Thoracic aorta (tissue), 2 donors: ENCODE measurements around the gene POLR2A. TPM values are rescaled to one million over a fixed set of nuclear protein-coding genes. Genes with fewer than 3 reads are reported as not detected.

Experiments used
- ATAC-seq: fragments of 150-250 bp; one replicate; pipeline ENCODE4 v1.8.0; 2017; ENCODE audit warnings: low read depth; ENCODE audit not compliant: insufficient number of reproducible peaks, low FRiP score
- DNase-seq: peaks from one replicate; pipeline ENCODE4 v3.0.0-alpha.2; 2020; ENCODE audit warnings: low spot score
- H3K27ac ChIP-seq, 2 donors: fragments of 200-600 bp; sonication (generic); 1 replicate in 1 of 2; 2 replicates in 1 of 2; pipeline ENCODE4 v1.5.1; 2016; ENCODE audit warnings: mild to moderate bottlenecking in 2 of 2, moderate library complexity in 2 of 2
- H3K27me3 ChIP-seq: fragments of 200-600 bp; sonication (generic); replicated peaks from 2 replicates; pipeline ENCODE4 v1.6.0; 2016; ENCODE audit warnings: mild to moderate bottlenecking; ENCODE audit not compliant: insufficient read depth
- H3K36me3 ChIP-seq: fragments of 200-600 bp; sonication (generic); one replicate; pipeline ENCODE4 v1.5.1; 2016
- H3K4me1 ChIP-seq, 2 donors: fragments of 200-600 bp; sonication (generic); 1 replicate in 1 of 2; 2 replicates in 1 of 2; pipeline versions ENCODE4 v1.5.1 to v1.6.0; 2016; ENCODE audit warnings: low read depth in 2 of 2, mild to moderate bottlenecking in 1 of 2; ENCODE audit not compliant: control insufficient read depth in 1 of 2
- H3K4me3 ChIP-seq: fragments of 200-600 bp; sonication (generic); 2 replicates; pipeline ENCODE4 v1.5.1; 2016; ENCODE audit warnings: mild to moderate bottlenecking
- H3K9me3 ChIP-seq: fragments of 200-600 bp; sonication (generic); 2 replicates; pipeline ENCODE4 v1.5.1; 2016
- CTCF ChIP-seq: fragments of 200-600 bp; sonication (generic); IDR thresholded peaks from one replicate; pipeline ENCODE4 v1.5.1; 2019; ENCODE audit warnings: antibody characterized with exemption
- total RNA-seq, 2 donors: library from RNA; depleted of rRNA; stranded (reverse); fragments of >200 nt; gene quantifications; one replicate each; pipeline versions ENCODE4 v1.1.0 to v1.2.3, GENCODE V29; 2016

POLR2A gene
- total RNA-seq, 2 donors from 2014 or later, result 77.8 to 151 TPM

GRCh38 chr17:7512824-7513540 is 28.8 kb downstream of the POLR2A start:
- TF ChIP-seq CTCF, result no peak

GRCh38 chr17:7513850-7514419 is 29.8 kb downstream of the POLR2A start:
- no peak for TF ChIP-seq CTCF
- ATAC-seq (no peak), DNase-seq (no peak)
- H3K4me1 ChIP-seq, result no peaks in the 10 kb centered on the region
- no peak overlapping the region for H3K4me3 ChIP-seq
- H3K27me3 ChIP-seq, result no peaks in the 10 kb centered on the region
- peaks cover 46% of the 10 kb centered on the region for H3K36me3 ChIP-seq
- no peaks in the 10 kb centered on the region for H3K9me3 ChIP-seq
- no peak overlapping the region for H3K27ac ChIP-seq

More at GRCh38 chr17:7512824-7513540, 28.8 kb downstream of the POLR2A start:
- Histone ChIP-seq H3K27ac (no peak overlapping the region), H3K4me3 (no peak overlapping the region), H3K9me3 (no peaks in the 10 kb centered on the region), H3K27me3 (no peaks in the 10 kb centered on the region), H3K36me3 (peaks cover 56% of the 10 kb centered on the region), H3K4me1 (no peaks in the 10 kb centered on the region)
- ATAC-seq, result no peak
- no peak for DNase-seq

GRCh38 chr17:7515911-7516610 is 31.9 kb downstream of the POLR2A start:
- no peak overlapping the region for H3K27ac ChIP-seq
- no peak for DNase-seq
- ATAC-seq, result no peak
- no peaks in the 10 kb centered on the region for H3K27me3 ChIP-seq
- H3K9me3 ChIP-seq, result no peaks in the 10 kb centered on the region
- no peak overlapping the region for H3K4me3 ChIP-seq
- peaks cover 25% of the 10 kb centered on the region for H3K36me3 ChIP-seq
- no peaks in the 10 kb centered on the region for H3K4me1 ChIP-seq
- no peak for TF ChIP-seq CTCF

DNA sequence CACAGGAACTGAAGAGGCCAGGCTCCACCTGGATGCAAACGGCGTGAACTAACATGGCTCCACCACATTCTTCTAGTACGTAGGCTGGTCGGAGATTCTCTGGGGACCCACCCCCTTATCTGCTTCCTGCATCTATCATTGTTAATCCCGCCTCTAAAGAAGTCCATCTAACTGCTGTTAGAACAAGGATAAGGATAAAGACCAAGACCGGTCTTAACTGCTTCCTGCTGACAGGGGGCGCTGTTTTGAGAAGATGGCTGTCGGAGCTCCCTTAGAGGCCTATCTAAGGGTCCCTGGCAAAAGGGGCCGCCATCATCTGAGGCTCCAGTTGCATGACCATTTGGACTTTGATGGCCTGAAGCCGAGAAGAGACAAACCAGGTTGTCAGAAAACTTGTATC is 38.9 kb downstream of the POLR2A start:
- TF ChIP-seq CTCF, result peak; percentile 46
- H3K27me3 ChIP-seq, result no peaks in the 10 kb centered on the region
- no peak overlapping the region for H3K27ac ChIP-seq
- no peaks in the 10 kb centered on the region for H3K36me3 ChIP-seq
- DNase-seq (no peak), ATAC-seq (no peak)
- H3K4me1 ChIP-seq, result no peaks in the 10 kb centered on the region
- H3K9me3 ChIP-seq, result no peaks in the 10 kb centered on the region
- no peak overlapping the region for H3K4me3 ChIP-seq

GRCh38 chr17:7528842-7529241 is 44.7 kb downstream of the POLR2A start:
- no peaks in the 10 kb centered on the region for H3K36me3 ChIP-seq
- no peaks in the 10 kb centered on the region for H3K27me3 ChIP-seq
- H3K4me1 ChIP-seq, result no peaks in the 10 kb centered on the region
- H3K9me3 ChIP-seq, result no peaks in the 10 kb centered on the region
- DNase-seq (no peak), ATAC-seq (no peak)
- no peak overlapping the region for H3K4me3 ChIP-seq
- TF ChIP-seq CTCF, result no peak
- H3K27ac ChIP-seq, result no peak overlapping the region
